GM18517 (cell line): ENCODE measurements around the gene PNCK.

Source experiments
- ATAC-seq: cut with Tn5 transposase; IDR thresholded peaks from one replicate; pipeline ENCODE4 v1.9.1; 2021; ENCODE audit warnings: mild to moderate bottlenecking, moderate library complexity; ENCODE audit not compliant: unreplicated experiment

The PNCK gene

GRCh38 chrX:153662266-153662665 is 11.3 kb downstream of the PNCK start:
- ATAC-seq: no peak

- ATAC-seq: no peak
Measured at GRCh38 chrX:153659268-153659667, 14.3 kb downstream of the PNCK start.

- ATAC-seq: no peak
Measured at GRCh38 chrX:153657161-153657560, 16.5 kb downstream of the PNCK start.

GRCh38 chrX:153653556-153653955 is 20.1 kb downstream of the PNCK start:
- ATAC-seq: no peak

- ATAC-seq: no peak
Measured at GRCh38 chrX:153651540-153652079, 22.0 kb downstream of the PNCK start.

- no peak for ATAC-seq
Measured at GRCh38 chrX:153650959-153651358, 22.7 kb downstream of the PNCK start.

GRCh38 chrX:153649915-153650782 is 23.5 kb downstream of the PNCK start:
- no peak for ATAC-seq

- ATAC-seq: no peak
Measured at GRCh38 chrX:153649178-153649914, 24.3 kb downstream of the PNCK start.

GRCh38 chrX:153648358-153649177 is 25.0 kb downstream of the PNCK start:
- ATAC-seq: no peak

GRCh38 chrX:153647461-153648357 is 25.9 kb downstream of the PNCK start:
- no peak for ATAC-seq

- ATAC-seq: no peak
Measured at GRCh38 chrX:153646620-153647373, 26.8 kb downstream of the PNCK start, which contains the start of gene DUSP9. TSS of gene DUSP9 (plus strand) at chrX:153647203. CDS start at chrX:153647954, 751 bp downstream.

GRCh38 chrX:153645921-153646488 is 27.6 kb downstream of the PNCK start:
- ATAC-seq: no peak

- no peak for ATAC-seq
Measured at GRCh38 chrX:153645151-153645550, 28.5 kb downstream of the PNCK start.

- no peak for ATAC-seq
Measured at GRCh38 chrX:153644356-153645125, 29.1 kb downstream of the PNCK start.

- no peak for ATAC-seq
Measured at GRCh38 chrX:153643431-153644351, 29.9 kb downstream of the PNCK start.

- no peak for ATAC-seq
Measured at GRCh38 chrX:153642655-153643430, 30.8 kb downstream of the PNCK start.
